GM18519 (cell line): ENCODE data around the gene GOLGB1.
"Not testable (repeated sequence)": the region's sequence is repeated elsewhere in the genome, so short reads cannot be mapped to it uniquely, and the experiment has no call there.

Experiments
- ATAC-seq: cut with Tn5 transposase; IDR thresholded peaks from one replicate; pipeline ENCODE4 v1.9.1; 2021; ENCODE audit warnings: mild to moderate bottlenecking, moderate library complexity; ENCODE audit not compliant: unreplicated experiment, low FRiP score

GOLGB1 gene

GRCh38 chr3:121696186-121696585, 53.4 kb downstream of the GOLGB1 start:
- no peak for ATAC-seq

- no peak for ATAC-seq
These were observed 57.4 kb downstream of the GOLGB1 start for GRCh38 chr3:121692010-121692699.

- peak; percentile 78 for ATAC-seq
These were observed 58.6 kb downstream of the GOLGB1 start for GRCh38 chr3:121690777-121691405.

GRCh38 chr3:121688747-121689146, 60.8 kb downstream of the GOLGB1 start:
- ATAC-seq: not testable (repeated sequence)

- no peak for ATAC-seq
These were observed 67.7 kb downstream of the GOLGB1 start for GRCh38 chr3:121681792-121682191.

GRCh38 chr3:121677141-121677540, 72.4 kb downstream of the GOLGB1 start:
- no peak for ATAC-seq

- no peak for ATAC-seq
These were observed 78.9 kb downstream of the GOLGB1 start for GRCh38 chr3:121670676-121671075.

GRCh38 chr3:121667333-121667732, 82.2 kb downstream of the GOLGB1 start:
- no peak for ATAC-seq

GRCh38 chr3:121665488-121665887, 84.1 kb downstream of the GOLGB1 start:
- ATAC-seq: no peak

GRCh38 chr3:121663171-121663847, 86.2 kb downstream of the GOLGB1 start:
- ATAC-seq: no peak

- no peak for ATAC-seq
These were observed 86.8 kb downstream of the GOLGB1 start for GRCh38 chr3:121662742-121663141.

GRCh38 chr3:121661376-121661775, 88.2 kb downstream of the GOLGB1 start:
- no peak for ATAC-seq

GRCh38 chr3:121660356-121661171, 89.0 kb downstream of the GOLGB1 start, which contains the start of gene HCLS1:
HCLS1 (minus strand) TSS chr3:121660903; CDS start chr3:121658347, 2,556 bp downstream.
- peak; percentile 64 for ATAC-seq

- ATAC-seq: no peak
These were observed 90.0 kb downstream of the GOLGB1 start for GRCh38 chr3:121659586-121659985.

GRCh38 chr3:121658716-121659435, 90.7 kb downstream of the GOLGB1 start:
- ATAC-seq: no peak

- peak; percentile 58 for ATAC-seq
These were observed 94.8 kb downstream of the GOLGB1 start for GRCh38 chr3:121654493-121655385.

- ATAC-seq: no peak
These were observed 97.9 kb downstream of the GOLGB1 start for GRCh38 chr3:121651684-121652083.

- no peak for ATAC-seq
These were observed 99.9 kb downstream of the GOLGB1 start for GRCh38 chr3:121649645-121650044.
